Gastroesophageal sphincter (tissue), 3 donors: ENCODE results near the gene GNS.

Experiments
- CTCF ChIP-seq, 4 experiments: fragments of 200-600 bp in 2 of 4; fragments of 450-650 bp in 2 of 4; sonication (generic) in 1 of 4; IDR thresholded peaks; one replicate each; pipeline ENCODE4 v1.5.1; 2017 to 2019; ENCODE audit warnings: antibody characterized with exemption in 4 of 4, mild to moderate bottlenecking in 2 of 4, moderate library complexity in 2 of 4
- EP300 ChIP-seq: sonication (generic); formaldehyde crosslinking; IDR thresholded peaks from one replicate; pipeline ENCODE4 v1.6.1; 2017; ENCODE audit warnings: antibody characterized with exemption, mild to moderate bottlenecking
- POLR2A ChIP-seq, 2 donors: fragments of 450-650 bp; IDR thresholded peaks; one replicate each; pipeline ENCODE4 v1.6.1; 2017; ENCODE audit warnings: antibody characterized with exemption in 2 of 2, mild to moderate bottlenecking in 2 of 2, moderate library complexity in 1 of 2
- POLR2AphosphoS5 ChIP-seq: sonication (generic); formaldehyde crosslinking; IDR thresholded peaks from one replicate; pipeline ENCODE4 v1.6.1; 2017; ENCODE audit warnings: antibody characterized with exemption

- TF ChIP-seq CTCF (IDR thresholded peaks at IDR 0.05) (no peak), POLR2AphosphoS5 (no peak), POLR2A (IDR thresholded peaks at IDR 0.05) (no peak), EP300 (no peak)
Measured at GRCh38 chr12:64713376-64713775, 45.8 kb downstream of the GNS start.
